CD4-positive, alpha-beta T cell treated with Interleukin-15 for 1 hour (primary cell): ENCODE results near the gene RARB.

Experiments
- DNase-seq: peaks from one replicate; pipeline ENCODE4 v3.0.0-alpha.2; 2020

Gene RARB

DNA sequence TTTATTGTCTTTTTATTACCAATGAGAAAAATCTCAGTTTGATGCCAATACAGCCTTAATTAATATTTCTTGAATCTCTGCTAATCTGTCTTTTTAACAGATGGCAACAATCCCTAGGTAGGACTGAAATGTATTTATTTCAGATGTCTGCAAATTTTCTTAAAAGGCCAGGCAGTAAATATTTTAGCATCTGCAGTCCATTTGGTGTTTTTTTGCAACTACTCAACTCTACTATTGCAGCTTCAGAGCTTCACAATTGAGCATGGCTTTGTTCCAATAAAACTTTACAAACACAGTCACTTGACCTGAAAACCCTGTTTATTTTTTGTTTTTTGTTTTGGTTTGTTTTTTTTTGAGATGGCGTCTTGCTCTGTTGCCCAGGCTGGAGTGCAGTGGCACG, 82.7 kb downstream of the RARB start:
- DNase-seq: no peak

DNA sequence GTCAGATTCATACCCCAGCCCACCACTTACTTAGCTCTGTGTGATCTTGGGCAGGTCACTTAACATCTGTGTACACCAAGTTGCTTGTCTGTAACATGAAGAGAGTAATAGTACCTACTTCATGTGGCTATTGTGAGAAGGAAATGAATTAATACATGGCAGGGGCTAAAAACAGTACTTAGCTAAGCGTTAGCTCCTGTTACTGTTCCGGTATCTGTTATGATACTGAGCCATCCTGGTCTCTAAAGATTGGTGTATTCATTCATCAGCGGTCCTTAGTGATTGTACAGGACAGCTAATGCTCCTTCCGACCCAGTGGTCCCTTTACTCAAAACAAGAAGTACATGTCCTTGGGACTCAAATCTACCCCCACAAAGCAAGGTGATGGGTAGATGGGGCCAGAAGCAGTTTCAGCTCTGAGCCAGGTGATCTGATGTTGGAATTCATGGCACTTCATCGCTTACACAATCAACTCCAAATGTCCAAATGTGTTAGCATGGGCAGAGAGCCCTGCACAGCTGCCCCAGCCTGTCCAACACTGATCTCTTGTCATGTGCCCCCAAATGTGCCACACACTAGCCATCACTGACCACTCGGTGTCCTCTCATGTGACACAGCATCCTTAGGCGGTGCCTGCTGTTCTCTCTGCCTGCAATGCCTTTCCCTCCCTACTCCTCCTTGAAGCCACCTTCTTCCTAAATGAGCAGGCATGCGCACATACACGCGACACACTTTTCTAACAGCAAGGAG, 84.1 kb downstream of the RARB start:
- no peak for DNase-seq

DNA sequence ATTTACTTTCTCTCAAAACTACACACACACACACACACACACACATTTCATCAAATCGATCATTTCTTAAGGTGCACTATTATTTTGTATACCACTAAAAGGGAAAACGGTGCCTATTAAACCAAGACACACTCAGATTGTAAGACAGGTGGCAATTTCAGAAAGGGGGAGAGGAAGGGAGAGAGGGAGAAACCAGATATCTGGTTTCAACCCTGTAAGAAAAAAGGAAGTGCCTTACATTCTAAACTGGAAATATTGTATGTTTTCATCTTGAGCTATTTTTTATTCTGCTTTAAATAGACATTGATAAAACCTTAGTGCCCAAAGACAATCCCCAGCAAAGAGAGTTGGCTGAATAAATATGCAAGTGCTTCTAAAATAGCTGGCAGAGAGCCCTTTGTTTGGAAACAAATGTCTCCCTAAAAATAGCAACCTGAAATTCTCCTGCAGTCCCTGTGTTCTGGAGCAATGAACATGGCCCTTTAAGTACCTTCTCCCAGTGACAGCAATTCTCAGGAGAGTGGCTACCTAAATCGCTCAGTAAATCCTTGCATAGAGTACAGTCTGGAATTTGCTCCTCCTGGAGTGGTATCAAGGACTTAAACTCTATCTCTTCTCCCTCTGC, 85.7 kb downstream of the RARB start:
- DNase-seq: no peak

DNA sequence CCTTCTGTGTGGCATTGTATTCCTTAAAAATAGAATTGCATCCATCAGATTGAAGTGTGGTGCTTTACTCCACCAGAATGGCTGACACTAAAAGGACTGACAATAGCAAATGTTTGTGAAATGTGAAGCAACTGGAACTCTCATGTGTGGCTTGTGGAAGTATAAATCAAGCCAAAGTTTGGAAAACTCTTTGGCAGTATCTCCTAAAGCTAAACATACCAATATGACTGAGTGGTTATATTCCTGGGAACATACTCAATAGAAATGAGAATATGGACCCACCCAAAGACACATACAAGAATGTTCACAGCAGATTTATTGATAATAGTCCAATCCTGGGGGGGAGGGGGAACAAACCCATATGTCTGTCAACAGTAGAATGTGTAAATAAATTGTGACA, 87.1 kb downstream of the RARB start:
- DNase-seq: no peak

DNA sequence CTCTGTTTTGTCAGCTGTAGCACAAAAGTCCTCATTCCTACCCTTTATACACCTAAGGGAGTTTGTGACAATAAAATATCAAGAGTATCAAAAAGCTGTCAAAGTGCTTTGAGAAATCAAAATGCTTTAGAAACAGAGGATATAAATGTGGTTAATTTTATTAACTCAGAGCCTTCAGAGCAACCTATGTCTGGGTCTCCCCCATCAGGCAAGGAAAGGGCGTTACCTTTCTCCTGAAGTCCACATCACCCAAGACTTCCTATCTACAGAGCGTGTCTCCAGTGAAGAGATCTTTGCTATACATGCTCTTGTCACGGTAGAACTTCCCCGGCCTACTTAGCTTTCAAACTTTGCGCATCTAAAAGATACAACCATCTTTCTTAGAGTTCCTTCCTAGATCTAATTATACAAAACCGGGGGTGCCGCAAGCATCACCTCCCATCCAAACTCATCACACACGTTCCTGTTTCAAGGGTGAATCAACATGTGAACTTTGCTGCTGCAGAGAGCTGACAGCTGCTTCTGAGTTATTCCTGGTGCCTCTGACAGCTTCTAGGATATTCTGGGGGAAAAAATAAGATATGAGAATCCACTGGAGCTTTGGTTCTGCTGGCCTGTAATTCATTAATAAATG, 93.0 kb downstream of the RARB start:
- DNase-seq: no peak

DNA sequence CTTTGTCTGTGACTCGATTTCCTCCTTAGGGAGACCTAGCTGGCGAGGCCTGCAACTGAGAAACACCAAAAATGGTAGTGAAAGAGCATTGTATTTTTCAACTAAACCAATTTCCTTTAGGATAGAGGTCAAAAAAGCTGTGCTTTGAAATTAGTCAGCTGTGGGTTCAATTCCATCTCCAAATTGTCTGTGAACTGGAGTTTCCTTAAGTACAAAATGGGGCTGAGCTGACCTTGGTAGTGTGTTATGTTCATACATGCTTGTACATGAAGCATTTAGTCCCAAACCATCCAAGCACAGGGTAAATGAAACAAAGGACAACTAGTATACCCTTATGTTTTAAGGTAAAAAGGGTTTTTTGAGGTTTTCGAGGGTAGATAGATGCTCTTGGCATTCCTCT, 99.3 kb downstream of the RARB start:
- no peak for DNase-seq

DNA sequence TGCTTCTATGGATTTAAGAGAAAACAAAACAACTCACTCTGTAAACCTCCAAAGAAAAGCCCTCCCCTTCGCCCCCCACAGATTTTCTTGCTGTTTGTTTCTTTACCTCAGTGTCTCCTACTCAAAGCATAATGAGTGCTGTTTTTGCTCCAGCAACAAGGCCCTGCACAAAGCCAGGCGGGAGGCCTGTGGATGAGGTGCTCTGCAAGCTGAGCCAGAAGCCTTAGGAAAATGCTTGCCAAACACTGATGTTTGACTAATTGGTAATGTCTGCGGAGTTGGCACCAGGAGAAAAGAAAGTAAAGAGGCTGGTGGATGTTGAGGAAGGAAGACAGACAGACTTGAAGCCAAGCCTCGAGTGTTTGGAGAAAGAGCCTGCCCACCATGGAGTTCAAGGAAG, 99.7 kb downstream of the RARB start:
- no peak for DNase-seq

DNA sequence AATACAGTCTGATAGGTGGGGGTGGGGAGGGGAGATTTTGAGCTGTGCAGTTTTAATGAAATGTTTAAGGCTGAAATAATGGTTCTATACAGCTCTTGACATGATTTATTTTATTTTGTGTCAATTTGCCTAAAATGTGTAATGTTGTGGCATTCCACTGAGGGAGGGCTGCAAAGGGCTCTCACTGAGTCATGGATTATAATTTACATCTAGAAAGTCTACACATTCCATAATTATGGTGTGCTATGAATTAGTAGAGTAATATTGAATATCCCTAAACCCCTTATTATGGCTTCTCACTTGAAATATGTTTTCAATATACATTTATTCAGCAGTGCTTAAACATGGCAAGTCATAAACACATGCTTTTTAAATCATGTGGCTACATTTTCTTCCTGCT, 103.9 kb downstream of the RARB start:
- DNase-seq: no peak

DNA sequence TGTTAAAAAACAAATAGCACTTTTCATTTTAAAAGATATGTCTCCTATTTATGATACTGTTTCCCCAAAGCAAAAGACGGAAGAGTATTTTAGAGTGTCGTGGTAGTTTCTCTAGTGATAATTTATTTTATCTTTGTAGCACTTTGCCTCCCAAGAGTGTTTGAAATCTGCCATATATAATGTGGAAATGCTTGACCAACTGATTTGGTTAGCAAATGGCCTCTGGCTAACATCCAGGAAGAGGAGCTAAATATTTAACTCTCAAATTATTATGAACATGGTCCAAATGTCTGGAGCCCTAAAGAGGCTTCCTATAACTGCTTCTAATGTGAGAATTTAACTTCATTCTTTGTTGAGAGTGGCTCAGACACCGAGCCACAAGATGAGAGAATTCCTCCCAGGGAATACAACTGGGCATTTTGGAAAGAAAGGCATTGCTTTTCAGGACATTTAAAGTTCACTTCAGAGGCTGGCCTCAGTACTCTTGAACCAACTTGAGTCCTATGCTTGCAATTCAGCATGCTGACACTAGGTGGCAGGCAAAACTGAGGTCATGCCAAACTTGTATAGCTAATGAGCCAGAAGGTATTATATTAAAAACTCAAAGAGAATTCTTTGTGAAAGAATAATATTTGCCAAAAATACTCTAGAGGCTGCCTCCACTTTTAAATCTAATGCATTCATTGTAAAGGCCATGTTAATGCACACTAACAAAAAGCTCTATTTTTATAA, 104.5 kb downstream of the RARB start:
- DNase-seq: no peak

DNA sequence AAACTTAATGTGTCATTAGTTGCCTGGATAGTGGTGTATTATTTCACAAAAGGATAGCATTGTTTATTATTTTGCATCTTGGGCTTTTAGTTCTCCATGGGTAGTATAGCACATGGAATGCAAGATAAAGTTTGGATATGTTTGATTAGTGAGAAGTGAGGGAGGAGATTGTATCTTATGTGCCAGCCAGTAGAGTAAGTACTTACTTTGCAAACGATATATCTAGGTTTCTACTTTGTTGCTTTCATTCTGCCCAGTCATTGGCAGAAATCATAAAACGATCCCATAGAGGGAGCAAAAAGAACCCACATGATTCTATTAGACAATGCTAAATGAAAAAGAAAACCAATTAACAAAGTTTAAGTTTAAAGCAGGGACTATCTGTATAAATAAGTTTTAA, 105.3 kb downstream of the RARB start:
- no peak for DNase-seq

DNA sequence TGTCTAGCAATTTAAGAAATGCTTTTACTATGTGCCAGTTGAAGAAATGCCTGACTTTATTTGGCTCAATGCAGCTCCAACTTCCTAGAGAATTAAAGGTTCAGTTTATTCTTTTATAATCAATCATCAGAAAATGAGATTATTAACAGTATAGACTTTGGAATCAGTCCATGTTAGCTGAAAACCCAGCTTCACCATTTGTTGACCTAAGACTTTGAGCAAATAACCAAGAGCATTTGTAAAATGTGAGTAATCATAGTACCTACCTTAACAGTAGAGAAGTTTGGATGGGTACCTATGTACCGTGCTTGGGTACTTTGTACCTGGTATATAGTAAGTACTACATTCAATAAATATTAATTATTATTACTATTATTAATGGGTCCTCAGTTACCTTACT, 105.9 kb downstream of the RARB start:
- DNase-seq: no peak

DNA sequence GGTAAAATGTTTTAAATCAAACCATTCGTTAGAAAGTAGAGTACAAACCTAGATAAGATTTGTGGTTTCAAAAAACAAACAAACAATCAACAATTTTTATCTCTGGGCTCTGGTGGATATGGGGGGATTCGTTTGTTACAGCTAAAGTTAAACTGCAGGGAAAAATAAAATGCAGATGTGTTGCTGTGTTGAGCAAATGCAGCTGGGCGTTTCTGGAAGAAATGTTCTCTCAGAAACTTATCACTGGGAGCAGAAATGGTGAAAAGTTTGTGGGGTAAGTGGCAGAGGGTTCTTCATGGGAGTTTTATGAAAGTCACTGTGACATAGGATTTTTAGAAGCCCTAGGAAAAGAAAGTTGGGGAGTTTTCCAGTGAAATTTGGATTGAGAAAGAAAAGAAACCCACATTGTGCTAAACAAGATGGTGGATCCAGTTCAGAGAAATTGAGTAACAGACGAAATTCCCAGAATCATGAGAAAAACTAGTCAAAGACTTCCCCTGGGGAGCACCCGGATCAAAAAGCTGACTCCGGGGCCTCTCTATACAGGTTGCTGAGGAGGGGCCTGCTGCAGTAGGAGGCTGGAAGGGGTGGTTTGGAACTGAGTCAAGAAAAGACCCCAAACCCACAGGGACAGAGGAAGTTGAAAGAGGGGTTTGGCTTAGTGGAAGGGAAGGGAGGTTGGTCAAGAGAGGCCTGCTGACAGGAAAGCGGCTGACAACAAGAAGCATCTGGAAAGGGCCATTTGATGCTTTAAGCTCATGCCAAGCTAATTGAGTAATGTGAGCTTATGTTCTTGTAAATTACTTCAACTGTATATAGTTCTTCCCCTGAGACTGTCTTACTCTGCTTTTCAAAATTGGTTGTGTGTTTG, 108.7 kb downstream of the RARB start:
- no peak for DNase-seq

DNA sequence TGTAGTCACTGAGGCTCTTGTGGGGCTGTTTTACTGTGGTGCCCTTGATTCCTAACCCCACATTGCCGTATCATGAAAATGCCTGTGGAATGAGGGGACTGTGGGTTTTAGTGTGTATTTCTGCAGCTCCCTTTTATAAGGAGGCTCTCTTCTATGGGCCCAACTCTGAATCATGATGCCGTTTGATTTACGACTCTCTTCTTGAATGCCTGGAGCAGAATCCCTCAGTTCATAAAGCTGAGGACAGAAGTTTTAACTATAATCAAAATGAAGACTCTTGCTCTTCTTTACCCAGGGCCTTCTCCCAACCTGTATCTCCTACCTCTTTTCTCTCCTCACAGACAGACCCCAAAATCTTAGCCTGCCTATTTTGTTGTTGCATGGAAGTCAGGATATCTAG, 109.5 kb downstream of the RARB start:
- DNase-seq: no peak

DNA sequence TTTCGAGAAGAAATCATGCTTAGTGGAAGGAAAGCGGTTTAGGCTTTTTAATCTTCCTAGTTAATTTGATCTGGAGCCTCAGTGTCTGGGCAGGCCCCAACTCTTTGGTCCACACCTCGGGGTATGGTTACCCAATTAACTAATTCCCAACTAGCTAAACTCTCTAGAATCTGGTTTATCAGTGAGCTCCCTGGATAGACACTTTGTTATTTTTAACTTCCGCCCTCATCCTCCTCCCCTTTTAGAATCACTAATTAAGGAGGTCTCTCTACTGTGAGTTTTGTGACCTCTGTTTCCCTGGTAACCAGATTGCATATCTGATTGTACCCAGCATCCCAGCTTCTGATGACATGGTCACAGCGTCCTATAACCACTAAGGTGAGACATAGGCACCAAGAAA, 112.2 kb downstream of the RARB start:
- DNase-seq: no peak

DNA sequence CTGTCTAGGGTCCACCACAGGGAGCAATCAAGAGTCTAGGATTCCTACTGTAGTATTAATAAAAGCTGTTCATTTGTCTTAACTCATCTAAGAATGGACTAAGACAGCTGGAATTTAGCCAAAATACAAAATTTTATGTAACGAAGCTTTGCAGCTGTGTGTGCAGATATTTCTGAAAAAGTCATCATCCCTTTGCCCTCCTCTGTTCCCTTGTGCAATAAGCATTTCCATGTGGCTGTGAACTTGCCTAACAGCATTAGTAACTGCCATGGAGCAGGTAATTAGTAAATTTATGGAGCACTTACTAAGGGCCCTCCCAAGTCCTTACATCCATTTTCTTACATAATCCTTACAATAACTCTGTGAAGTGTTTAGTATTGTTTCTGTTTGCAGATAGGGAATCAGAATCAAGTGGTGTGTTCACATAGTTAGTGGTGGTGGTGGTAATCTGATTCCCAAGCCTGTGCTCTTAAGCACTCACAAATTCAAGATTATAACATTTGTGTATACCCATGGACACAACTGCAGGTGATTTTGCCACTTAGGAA, 114.5 kb downstream of the RARB start:
- DNase-seq: no peak

DNA sequence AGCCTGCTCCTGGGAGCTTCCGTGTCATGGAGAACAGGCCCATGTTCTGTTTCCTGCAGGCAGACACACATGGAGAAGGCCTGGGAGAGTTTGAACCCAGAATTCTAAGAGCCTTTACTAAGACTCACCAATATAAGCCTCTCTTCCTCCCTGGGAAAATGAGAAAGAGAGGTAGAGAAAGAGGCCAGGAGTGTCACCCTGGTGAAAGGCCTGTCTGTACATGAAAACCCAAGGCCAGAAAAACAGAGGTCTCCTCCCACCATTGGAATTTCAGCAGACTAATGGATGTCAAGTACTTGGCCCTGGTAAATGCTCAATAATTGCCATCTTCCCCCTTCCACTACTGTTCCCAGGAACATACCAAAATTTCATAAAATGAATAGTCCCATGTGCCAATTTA, 119.0 kb downstream of the RARB start:
- DNase-seq: no peak

DNA sequence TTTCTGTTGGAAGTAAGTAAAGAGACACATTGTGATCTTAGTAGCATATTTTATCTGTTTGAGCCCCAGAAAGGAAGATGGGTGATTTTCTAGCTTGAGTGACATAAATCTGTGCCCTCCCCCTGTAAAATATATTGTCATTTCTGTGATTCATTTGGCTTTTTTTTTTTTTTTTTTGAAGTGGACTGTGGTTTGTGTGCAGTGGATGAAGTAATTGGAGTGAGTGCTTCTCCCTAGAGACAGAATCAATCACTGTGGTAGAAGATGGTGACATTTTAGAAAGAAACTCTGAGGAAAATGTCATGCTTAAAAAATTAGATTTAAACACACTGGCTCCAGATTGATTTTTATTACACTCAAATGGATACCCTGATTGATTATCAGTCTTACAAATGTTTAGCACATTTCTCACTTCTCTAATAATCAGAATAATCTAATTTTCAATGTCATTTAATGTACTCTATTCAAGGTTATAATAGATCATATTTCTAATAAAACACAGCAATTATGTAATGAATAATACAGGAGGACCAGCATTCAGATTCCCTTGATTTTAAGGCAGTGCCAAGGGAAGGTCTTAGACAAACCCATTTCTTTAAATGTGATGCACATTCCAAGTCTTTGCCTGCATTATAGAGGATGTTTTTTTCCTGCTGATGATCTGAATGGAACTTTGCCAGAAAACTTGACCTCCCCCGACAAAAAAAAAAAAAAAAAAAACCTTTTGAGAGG, 120.0 kb downstream of the RARB start:
- DNase-seq: no peak

DNA sequence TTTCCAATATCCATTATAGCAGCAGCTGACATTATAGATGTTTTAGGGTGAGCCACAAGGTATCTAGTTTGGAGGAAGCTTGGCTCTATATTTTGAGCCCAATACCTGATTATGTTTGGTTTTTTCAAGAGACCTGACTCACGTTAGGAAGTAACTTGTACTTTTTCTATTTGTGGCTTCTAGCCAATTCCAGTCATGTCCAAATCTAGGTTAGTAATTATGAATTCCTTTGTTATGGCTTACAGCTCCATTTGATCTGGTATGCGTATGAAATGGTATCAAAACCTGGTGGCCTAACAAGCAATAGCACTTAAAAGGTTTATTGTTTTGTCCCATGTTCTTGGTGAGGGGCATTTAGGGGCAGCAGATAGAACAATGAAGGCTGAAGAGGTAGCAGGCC, 120.8 kb downstream of the RARB start:
- no peak for DNase-seq

DNA sequence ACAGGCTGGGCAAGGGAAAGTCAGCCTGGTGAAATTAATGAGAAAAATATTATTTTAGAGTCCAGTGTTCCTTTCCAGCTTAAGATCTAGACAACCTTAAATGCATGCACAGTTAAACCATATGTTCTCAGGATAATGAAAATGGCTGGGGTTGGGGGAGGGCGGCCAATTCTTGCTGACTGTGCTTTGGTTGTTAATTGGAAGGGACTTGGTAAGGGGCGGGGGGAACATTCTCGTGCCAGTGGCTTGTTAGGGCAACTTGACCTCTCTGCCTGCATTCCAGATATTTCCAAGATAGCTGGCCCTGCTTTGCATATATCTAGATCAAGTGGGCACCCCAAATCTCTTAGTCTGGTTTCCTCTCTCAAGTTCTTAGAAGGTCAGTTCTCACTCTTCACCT, 124.2 kb downstream of the RARB start:
- no peak for DNase-seq

DNA sequence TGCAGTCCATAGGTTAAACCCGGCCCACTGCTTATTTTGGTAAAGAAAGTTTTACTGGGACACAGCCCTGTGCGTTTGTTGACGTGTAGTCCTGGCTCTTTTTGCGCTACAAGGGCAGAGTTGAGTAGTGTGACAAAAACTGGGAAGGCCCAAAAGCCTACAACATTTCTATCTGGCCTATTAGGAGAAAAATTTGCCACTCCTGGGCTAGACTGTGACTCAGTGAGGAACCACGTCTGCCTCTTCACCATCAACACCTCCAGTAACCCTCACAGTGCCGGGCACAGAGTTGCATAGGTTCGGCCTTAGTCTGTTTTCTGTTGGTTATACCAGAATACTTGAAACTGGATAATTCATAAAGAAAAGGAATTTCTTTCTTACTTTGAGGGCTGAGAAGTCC, 126.3 kb downstream of the RARB start:
- DNase-seq: no peak

DNA sequence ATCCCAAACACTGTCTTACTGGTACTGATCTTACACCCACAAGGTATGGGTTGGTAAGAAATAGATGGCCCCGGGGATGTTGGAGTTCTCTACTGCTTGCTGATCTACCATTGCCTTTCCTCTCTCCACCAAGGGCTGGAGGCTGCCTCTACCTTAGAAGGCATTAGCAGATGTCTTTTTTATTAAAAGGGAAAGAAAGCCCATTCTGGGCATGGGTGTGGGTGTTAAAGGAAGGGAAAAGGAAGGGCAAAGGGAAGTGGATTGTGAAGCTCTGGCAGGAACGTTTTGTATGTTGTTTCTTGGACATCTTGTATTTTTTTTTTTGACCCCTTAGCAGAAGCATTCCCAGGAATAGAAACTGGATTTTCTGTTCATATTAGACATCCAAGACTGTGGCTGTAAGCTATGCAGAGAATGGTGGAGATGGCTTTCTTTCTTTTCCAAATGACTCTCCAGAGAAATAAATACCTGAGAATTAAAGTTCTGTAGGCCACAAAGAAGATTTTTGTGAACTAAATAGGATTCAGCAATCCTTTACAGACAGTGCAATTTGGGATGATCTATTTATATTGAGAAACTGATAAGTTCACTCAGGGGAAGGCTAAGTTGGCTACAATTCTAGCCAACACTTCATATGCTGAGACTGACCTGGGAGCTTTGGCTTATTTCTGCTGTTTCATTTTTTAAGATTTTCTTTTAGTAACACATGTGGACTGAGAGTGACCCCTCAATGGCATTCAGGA, 127.8 kb downstream of the RARB start:
- DNase-seq: no peak
